OCI-M2 (cell line): ENCODE measurements around the gene IFNG.
"Not testable (repeated sequence)": the region's sequence is repeated elsewhere in the genome, so short reads cannot be mapped to it uniquely, and the experiment has no call there.

ENCODE experiments used
- DNase-seq: peaks from one replicate; lab custom pipeline; 2025; ENCODE audit not compliant: unreplicated experiment; lab: John Stamatoyannopoulos, UW

IFNG gene

DNA sequence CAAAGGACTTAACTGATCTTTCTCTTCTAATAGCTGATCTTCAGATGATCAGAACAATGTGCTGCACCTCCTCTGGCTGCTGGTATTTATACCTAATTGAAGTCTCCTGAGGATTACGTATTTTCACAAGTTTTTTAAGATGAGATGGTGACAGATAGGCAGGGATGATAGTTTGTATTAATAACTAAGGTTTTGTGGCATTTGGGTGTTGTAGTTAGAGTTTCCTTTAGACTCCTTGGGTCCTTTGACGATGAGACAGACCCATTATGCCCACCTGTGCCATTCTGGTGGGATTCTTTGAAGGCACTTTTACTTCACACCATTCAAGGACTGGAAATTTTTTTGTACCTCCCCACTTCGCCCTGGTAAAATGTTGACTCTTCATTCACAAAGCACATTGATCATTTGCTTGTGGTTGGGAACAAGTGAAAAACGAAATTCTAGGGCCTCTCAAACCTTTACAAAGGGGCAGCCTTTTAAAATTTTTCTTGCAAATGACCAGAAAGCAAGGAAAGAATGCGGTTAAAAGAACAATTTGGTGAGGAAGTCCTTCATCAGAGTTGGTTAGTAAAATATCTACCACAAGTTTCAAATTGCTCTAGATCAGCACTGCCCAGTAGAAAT is at the start of gene IFNG:
Gene IFNG (minus strand): TSS at position 60 of the 624 bp plus-strand sequence. CDS start 125 bp downstream, outside the sequence.
- DNase-seq: no peak

DNA sequence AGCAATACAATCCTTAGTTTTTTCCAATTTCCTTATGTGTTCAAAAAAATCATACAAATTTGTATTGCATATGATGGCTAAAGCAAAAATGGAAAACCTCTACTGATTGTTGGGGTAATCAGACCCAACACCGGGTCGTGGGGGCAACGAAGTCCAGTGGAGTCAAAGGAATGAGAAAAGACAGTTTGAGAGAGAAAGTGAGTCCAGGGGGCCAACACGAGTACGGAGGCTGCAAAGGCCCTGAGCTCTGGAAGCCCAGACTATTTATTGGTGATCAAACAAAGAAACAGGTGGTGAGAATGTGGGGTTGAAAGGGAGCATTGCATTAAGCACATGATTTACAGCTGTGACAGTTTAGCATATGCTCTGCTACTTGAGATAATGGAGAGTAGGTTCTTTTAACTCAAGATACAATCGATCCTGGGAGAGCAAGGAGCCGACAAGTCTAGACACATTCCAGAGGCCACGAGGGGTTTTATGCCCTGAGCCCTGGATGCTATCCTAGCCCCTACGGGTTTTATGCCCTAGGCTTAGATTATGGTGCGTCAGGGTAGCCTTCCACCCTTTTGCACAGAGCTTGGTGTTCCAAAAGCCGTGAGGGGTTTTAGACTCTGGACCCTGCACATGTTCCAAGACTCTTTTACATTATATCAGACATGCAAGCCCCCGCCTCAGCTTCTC is 49.6 kb upstream of the IFNG start:
- DNase-seq: not testable (repeated sequence)

DNA sequence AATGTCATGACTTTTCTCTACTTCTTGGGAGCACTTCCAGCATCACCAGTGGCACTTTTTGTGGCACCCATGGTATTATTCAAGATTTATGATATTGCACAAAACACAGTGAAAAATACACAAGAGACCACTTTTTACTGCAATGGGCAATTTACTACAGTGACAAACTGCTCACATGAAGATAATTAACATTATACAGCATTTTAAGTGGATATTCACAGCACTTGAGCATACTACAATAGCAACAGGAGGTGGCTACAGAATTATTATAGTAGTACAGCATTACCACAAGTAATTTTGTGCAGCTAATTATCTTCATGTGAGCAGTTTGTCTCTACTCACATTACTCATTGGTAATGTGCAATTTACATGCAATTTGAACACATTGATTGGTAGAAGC is 47.7 kb upstream of the IFNG start:
- DNase-seq: no peak

DNA sequence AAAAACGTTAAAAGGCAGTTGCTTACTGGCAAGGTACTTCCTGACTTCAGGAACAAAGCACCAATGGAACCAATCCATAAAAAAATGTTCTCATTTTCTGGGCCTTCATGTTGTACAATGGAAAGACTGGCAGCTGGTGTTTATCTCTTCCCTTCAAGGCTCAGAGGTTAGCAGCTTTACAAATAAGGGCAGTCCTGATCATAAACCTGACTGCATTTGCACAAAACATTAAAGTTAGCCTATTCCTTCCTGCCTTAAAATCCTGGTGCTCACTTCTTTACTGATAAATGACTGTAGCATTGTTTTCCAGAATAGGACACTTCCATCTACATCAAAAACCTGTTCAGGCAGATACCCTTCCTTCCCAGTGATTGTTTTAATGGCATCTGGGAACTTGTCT is 46.9 kb upstream of the IFNG start:
- DNase-seq: no peak

DNA sequence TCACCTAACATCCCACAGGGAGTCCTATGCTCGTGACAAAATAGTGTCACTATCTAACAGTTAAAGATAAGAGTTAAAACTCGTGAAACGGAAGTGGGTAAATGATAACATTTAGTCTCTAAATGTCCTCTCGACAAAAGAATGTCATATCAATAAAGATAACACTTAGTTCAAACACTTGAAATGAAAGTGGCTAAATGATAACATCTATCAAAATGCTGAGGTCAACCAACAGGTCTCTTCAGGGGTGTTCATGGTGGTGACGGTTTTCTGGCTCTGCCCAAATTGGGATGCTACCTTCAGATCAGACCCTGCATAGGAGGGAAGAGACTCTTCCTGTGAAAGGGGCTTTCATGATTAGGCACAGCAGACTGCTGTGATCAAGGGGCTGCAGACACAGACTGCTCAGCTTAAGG is 43.9 kb upstream of the IFNG start:
- DNase-seq: no peak

DNA sequence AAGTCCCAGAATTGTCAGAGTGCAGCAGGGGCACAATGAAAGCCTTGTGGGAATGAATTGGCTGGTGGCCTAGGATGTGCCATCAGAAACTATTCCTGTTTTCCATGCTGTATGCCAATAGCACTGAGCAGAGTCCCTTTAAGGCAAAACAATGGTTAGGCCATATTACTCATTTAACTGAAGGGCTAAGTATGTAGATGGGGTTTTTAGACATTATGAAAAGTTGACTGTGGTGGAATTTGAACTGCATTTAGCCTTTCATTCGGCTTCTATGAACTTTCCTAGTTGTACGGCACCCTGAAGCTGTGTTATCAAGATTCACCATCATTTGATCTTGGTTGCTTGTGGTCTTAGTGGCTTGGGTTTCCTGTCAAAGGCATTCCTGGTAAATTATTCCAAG is 41.3 kb upstream of the IFNG start:
- no peak for DNase-seq

- no peak for DNase-seq
Measured at GRCh38 chr12:68199127-68199526, 39.6 kb upstream of the IFNG start.

GRCh38 chr12:68198507-68199086 is 39.1 kb upstream of the IFNG start:
- DNase-seq: no peak

GRCh38 chr12:68190301-68190700 is 30.8 kb upstream of the IFNG start:
- DNase-seq: no peak

DNA sequence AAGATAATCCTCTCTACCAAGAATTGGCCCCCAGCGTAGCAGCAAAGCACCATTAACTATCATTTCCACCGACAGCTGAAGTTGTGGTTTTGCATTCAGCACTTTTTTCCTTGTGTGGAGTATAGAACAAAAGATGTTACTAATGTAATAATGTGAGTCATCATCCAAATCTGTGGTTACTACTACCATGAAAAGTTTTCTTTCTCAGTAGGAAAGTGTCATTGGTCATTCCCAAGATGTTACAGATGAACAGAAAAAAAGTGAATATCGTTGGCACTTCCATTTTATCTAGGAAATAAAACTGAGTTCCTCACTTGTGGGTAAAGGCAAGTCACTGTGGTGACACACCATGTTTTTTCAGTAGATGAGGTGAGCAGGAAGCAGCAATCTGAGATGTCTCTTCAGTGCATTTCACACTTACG is 30.3 kb upstream of the IFNG start:
- DNase-seq: no peak

DNA sequence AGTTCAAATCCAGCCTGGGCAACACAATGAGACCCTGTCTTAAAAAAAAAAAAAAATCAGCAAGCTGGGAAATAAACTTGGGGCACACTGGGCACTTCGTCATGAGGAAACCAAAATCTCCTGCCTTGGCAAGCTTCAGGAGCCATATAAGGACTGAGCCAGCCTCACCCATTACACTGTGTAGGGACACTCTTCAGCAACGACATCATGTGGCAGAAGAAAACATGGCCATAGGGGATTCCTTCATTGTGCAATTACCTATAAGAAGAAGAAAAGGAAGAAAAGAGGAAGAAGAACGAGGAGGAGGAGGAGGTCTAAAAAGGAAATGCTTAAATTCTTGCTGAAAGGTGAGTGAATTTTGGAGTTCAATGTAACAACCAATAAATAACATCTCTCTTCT is 26.1 kb upstream of the IFNG start:
- DNase-seq: no peak

GRCh38 chr12:68180792-68181744 is 21.5 kb upstream of the IFNG start:
- DNase-seq: no peak

GRCh38 chr12:68178774-68179439 is 19.4 kb upstream of the IFNG start:
- no peak for DNase-seq

DNA sequence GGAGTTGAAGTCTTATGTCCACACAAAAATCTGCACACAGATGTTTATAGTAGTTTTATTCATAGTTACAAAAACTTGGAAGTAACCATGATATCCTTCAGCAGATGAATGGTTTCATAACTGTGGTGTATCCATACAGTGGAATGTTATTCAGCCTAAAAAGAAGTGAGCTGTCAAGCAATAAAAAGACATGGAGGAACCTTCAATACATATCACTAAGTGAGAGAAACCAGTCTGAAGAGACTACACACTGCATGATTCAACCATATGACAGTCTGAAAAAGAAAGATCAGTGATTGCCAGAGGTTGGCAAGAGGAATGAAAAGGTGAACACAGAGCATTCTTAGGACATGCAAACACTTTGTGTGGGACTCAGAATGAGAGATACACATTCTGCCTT is 18.6 kb upstream of the IFNG start:
- DNase-seq: no peak

- no peak for DNase-seq
Measured at GRCh38 chr12:68177562-68177961, 18.0 kb upstream of the IFNG start.

GRCh38 chr12:68176257-68176656 is 16.7 kb upstream of the IFNG start:
- no peak for DNase-seq

DNA sequence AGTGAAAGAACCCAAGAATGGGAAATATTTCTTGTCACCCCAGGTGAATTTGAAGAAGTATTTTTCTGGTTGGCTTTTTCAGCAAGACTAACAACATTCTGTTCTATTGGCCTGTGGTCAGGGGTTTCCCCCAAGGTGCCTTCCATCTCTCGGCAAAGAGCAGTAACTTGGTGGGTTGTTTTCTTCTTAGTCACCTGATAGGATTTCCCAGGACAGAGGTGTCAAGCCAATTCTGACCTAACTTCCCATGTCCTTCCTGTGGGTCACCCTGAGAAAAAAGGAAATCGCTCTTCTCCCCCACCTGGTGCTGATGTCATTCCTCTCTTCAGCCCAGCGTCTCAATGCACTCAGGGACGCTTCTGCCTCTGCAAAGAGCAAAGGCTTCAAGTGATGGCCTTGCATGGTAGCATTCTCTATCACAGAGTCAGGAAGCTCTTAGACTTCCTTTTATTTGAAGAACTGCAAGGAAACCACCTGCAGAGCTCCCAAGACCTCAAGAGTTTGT is 16.1 kb upstream of the IFNG start:
- DNase-seq: no peak

GRCh38 chr12:68174761-68175160 is 15.2 kb upstream of the IFNG start:
- not testable (repeated sequence) for DNase-seq

DNA sequence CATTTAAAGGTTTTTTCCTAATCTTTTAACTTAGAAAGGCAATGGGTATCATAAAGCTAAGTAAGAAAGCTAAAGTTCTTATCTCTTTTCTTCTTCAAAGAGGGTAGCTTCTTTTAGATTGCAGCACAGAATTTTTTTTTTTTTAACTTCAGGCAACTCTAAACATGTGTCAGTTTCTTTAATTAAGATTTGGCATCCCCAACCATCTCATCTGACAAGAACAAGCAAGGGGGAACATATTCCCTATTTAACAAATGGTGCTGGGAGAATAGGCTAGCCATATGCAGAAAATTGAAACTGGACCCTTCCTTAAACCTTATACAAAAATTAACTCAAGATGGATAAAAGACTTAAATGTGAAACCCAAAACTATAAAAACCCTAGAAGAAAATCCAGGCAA is 14.3 kb upstream of the IFNG start:
- DNase-seq: no peak

- DNase-seq: no peak
Measured at GRCh38 chr12:68170726-68171125, 11.2 kb upstream of the IFNG start.
